OCI-LY3 (cell line): ENCODE measurements around the gene MROH7.

ENCODE experiments used
- H2AFZ ChIP-seq: fragments of 200-600, 300-600 bp; shearing (Covaris generic); 2 replicates; pipeline ENCODE4 v1.6.0; 2014; ENCODE audit warnings: antibody characterized with exemption, low read depth, low read length
- H3K27ac ChIP-seq: fragments of 200-600, 300-600 bp; sonication (generic); 2 replicates; pipeline ENCODE4 v1.5.1; 2014; ENCODE audit warnings: mild to moderate bottlenecking, low read length, moderate library complexity, mixed read lengths
- H3K27me3 ChIP-seq: fragments of 200-600, 300-600 bp; sonication (generic); 2 replicates; pipeline ENCODE4 v1.6.1; 2014; ENCODE audit warnings: low read depth, low read length, mixed read lengths
- H3K36me3 ChIP-seq: fragments of 200-600, 300-600 bp; sonication (generic); replicated peaks from 2 replicates; pipeline ENCODE3; 2014; ENCODE audit warnings: low read depth, low read length, mixed read lengths
- H3K4me1 ChIP-seq: fragments of 300-600, 200-600 bp; sonication (generic); 2 replicates; pipeline ENCODE4 v1.6.1; 2014; ENCODE audit warnings: low read length, mixed read lengths
- H3K4me2 ChIP-seq: fragments of 200-600, 300-600 bp; sonication (generic); 2 replicates; pipeline ENCODE4 v1.6.1; 2014; ENCODE audit warnings: low read length, mixed read lengths
- H3K4me3 ChIP-seq: fragments of 300-600, 200-600 bp; sonication (generic); 2 replicates; pipeline ENCODE4 v1.5.1; 2014; ENCODE audit warnings: antibody characterized with exemption, mild to moderate bottlenecking, low read length, moderate library complexity
- H3K79me2 ChIP-seq: fragments of 300-600, 200-600 bp; shearing (Covaris generic); 2 replicates; pipeline ENCODE4 v1.6.1; 2014; ENCODE audit warnings: mild to moderate bottlenecking, low read length, mixed read lengths
- H3K9ac ChIP-seq: fragments of 300-600, 200-600 bp; shearing (Covaris generic); 2 replicates; pipeline ENCODE4 v1.6.0; 2014; ENCODE audit warnings: mild to moderate bottlenecking, low read length, moderate library complexity
- H3K9me3 ChIP-seq: fragments of 200-600, 300-600 bp; shearing (Covaris generic); 2 replicates; pipeline ENCODE4 v1.6.1; 2014; ENCODE audit warnings: low read length, mixed read lengths; ENCODE audit not compliant: insufficient read depth
- H4K20me1 ChIP-seq: fragments of 200-600, 300-600 bp; sonication (generic); 2 replicates; pipeline ENCODE4 v1.6.1; 2016; ENCODE audit warnings: low read length, mixed read lengths; ENCODE audit not compliant: insufficient read depth
- EZH2phosphoT487 ChIP-seq: fragments of 200-600 bp; shearing (Covaris generic); IDR thresholded peaks from 2 replicates; pipeline ENCODE4 v1.6.1; 2018; ENCODE audit warnings: antibody characterized with exemption, mixed run types, low read depth
- TF ChIP-seq, protein P1 (sequence below): fragments of 200-600, 300-600 bp; sonication (generic); IDR thresholded peaks from 2 replicates; pipeline ENCODE4 v1.5.1; 2014; ENCODE audit warnings: antibody characterized with exemption, low read length, low read depth

Gene MROH7

GRCh38 chr1:54701066-54701465 lies 59.5 kb downstream of the MROH7 start:
- no peaks in the 10 kb centered on the region for H3K36me3 ChIP-seq
- H3K4me1 ChIP-seq: no peaks in the 10 kb centered on the region
- no peak overlapping the region for H3K4me2 ChIP-seq
- H3K4me3 ChIP-seq: no peak overlapping the region
- H4K20me1 ChIP-seq: no peaks in the 10 kb centered on the region
- H3K27ac ChIP-seq: no peak overlapping the region
- no peaks in the 10 kb centered on the region for H3K27me3 ChIP-seq
- TF ChIP-seq, protein P1, sequence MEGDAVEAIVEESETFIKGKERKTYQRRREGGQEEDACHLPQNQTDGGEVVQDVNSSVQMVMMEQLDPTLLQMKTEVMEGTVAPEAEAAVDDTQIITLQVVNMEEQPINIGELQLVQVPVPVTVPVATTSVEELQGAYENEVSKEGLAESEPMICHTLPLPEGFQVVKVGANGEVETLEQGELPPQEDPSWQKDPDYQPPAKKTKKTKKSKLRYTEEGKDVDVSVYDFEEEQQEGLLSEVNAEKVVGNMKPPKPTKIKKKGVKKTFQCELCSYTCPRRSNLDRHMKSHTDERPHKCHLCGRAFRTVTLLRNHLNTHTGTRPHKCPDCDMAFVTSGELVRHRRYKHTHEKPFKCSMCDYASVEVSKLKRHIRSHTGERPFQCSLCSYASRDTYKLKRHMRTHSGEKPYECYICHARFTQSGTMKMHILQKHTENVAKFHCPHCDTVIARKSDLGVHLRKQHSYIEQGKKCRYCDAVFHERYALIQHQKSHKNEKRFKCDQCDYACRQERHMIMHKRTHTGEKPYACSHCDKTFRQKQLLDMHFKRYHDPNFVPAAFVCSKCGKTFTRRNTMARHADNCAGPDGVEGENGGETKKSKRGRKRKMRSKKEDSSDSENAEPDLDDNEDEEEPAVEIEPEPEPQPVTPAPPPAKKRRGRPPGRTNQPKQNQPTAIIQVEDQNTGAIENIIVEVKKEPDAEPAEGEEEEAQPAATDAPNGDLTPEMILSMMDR: no peak
- TF ChIP-seq EZH2phosphoT487: no peak
- no peak overlapping the region for H2AFZ ChIP-seq
- no peaks in the 10 kb centered on the region for H3K9me3 ChIP-seq
- H3K9ac ChIP-seq: no peak overlapping the region
- H3K79me2 ChIP-seq: no peaks in the 10 kb centered on the region

GRCh38 chr1:54701996-54702395 lies 60.4 kb downstream of the MROH7 start:
- TF ChIP-seq, protein P1: no peak
- TF ChIP-seq EZH2phosphoT487: no peak

DNA sequence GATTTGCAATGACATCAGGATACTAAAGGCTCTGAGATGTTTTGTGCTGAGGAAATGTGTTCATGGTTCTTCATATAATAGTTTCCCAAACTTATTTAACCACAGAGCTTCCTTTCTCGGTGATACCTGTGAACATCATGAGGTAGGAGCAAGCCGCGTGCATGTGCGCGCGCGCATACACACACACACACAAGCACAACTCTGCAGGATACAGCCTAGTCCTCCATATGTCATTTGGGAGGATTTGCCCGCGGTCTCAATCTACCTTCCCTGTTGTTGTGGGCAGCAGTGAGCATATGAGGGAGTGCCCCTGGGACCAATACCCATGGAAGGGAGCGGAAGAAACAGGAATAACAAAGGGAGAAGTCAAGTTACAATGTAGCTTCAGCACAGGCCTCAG lies 61.9 kb downstream of the MROH7 start:
- no peak for TF ChIP-seq EZH2phosphoT487
- TF ChIP-seq, protein P1: no peak
- Histone ChIP-seq H3K4me2 (no peak overlapping the region), H3K36me3 (no peaks in the 10 kb centered on the region), H3K9ac (no peak overlapping the region), H2AFZ (no peak overlapping the region), H3K4me3 (no peak overlapping the region), H3K9me3 (no peaks in the 10 kb centered on the region), H3K27ac (no peak overlapping the region), H3K4me1 (no peaks in the 10 kb centered on the region), H3K27me3 (no peaks in the 10 kb centered on the region), H4K20me1 (no peaks in the 10 kb centered on the region), H3K79me2 (no peaks in the 10 kb centered on the region)

More at GRCh38 chr1:54701996-54702395, 60.4 kb downstream of the MROH7 start:
- Histone ChIP-seq H3K36me3 (no peaks in the 10 kb centered on the region), H2AFZ (no peak overlapping the region), H3K9me3 (no peaks in the 10 kb centered on the region), H4K20me1 (no peaks in the 10 kb centered on the region), H3K79me2 (no peaks in the 10 kb centered on the region), H3K9ac (no peak overlapping the region), H3K4me3 (no peak overlapping the region), H3K4me1 (no peaks in the 10 kb centered on the region), H3K27me3 (no peaks in the 10 kb centered on the region), H3K4me2 (no peak overlapping the region), H3K27ac (no peak overlapping the region)

- Histone ChIP-seq H4K20me1 (no peaks in the 10 kb centered on the region), H3K4me3 (no peak overlapping the region), H3K27ac (no peak overlapping the region), H3K36me3 (no peaks in the 10 kb centered on the region), H3K27me3 (no peaks in the 10 kb centered on the region), H3K79me2 (no peaks in the 10 kb centered on the region), H2AFZ (no peak overlapping the region), H3K4me2 (no peak overlapping the region), H3K9me3 (no peaks in the 10 kb centered on the region), H3K9ac (no peak overlapping the region), H3K4me1 (no peaks in the 10 kb centered on the region)
- TF ChIP-seq EZH2phosphoT487: no peak
- TF ChIP-seq, protein P1: no peak
Observed at GRCh38 chr1:54705153-54705552, 63.6 kb downstream of the MROH7 start.
